ENCODE measurements around the gene EEFSEC. TPM values are rescaled to one million over a fixed set of nuclear protein-coding genes. Genes with fewer than 3 reads are reported as not detected.

The EEFSEC gene
- 10 to 100 TPM in 3 of 4 donors, 1 to 10 TPM in 1; 9.1 to 17.4 (median 15.8) TPM for total RNA-seq

GRCh38 chr3:128153156-128154041, at the start of gene EEFSEC:
TSS of gene EEFSEC (plus strand) at chr3:128153481. CDS start at chr3:128153508, 27 bp downstream.
- intact Hi-C loops (cut with DNase I) = loop anchor here (5.0 to 10.0 kb wide), 2 partner anchors 76 to 461 kb away; no protein-coding TSS in a partner anchor

GRCh38 chr3:128107834-128108233, 45.4 kb upstream of the EEFSEC start:
- peaks cover 0 to 14% (median 11%) of the 10 kb centered on the region in 4 donors for H3K4me1 ChIP-seq
- no peak for DNase-seq (ENCODE audit: extremely low spot score)
- no peak for TF ChIP-seq POLR2A (IDR thresholded peaks at IDR 0.05; ENCODE audit: low read depth)
- no peak for TF ChIP-seq POLR2AphosphoS5 (IDR thresholded peaks at IDR 0.05)
- no peak for TF ChIP-seq EP300 (IDR thresholded peaks at IDR 0.05)
- TF ChIP-seq CTCF (IDR thresholded peaks at IDR 0.05) = no peak
- H3K9me3 ChIP-seq = no peaks in the 10 kb centered on the region
- H3K4me3 ChIP-seq = no peak overlapping the region
- intact Hi-C loops (cut with DNase I) = no loop called here
- peaks cover 18 to 53% (median 29%) of the 10 kb centered on the region in 4 donors for H3K36me3 ChIP-seq
- WGBS = 73% methylated on average over 8 of the region's 8 CpGs
- no peaks in the 10 kb centered on the region for H3K27me3 ChIP-seq
- no peak overlapping the region for H3K27ac ChIP-seq (replicated peaks in 1 of 4)

More at GRCh38 chr3:128153156-128154041, at the start of gene EEFSEC:
- TF ChIP-seq EP300 (IDR thresholded peaks at IDR 0.05) = no peak
- peak; percentile 83 to 86 for TF ChIP-seq POLR2AphosphoS5 (IDR thresholded peaks at IDR 0.05)
- TF ChIP-seq POLR2A (IDR thresholded peaks at IDR 0.05; ENCODE audit: low read depth) = peak; percentile 34
- no peak for TF ChIP-seq CTCF (IDR thresholded peaks at IDR 0.05)
- H3K4me1 ChIP-seq = peaks cover 8 to 12% (median 11%) of the 10 kb centered on the region in 4 donors
- peak; percentile 94 for DNase-seq (ENCODE audit: extremely low spot score)
- H3K4me3 ChIP-seq = peak within 1 kb of the TSS; percentile 81 to 100 (median 94)
- WGBS = 0% methylated on average over 11 of the region's 96 CpGs
- H3K27ac ChIP-seq (replicated peaks in 1 of 4) = peak within 1 kb of the TSS; percentile 87 to 93 (median 90)
- H3K9me3 ChIP-seq = no peaks in the 10 kb centered on the region
- peaks cover 0 to 16% (median 5%) of the 10 kb centered on the region in 4 donors for H3K36me3 ChIP-seq
- H3K27me3 ChIP-seq = no peaks in the 10 kb centered on the region

GRCh38 chr3:128111147-128111546, 42.1 kb upstream of the EEFSEC start:
- DNase-seq (ENCODE audit: extremely low spot score) = no peak
- Histone ChIP-seq H3K9me3 (no peaks in the 10 kb centered on the region), H3K27ac (replicated peaks in 1 of 4) (no peak overlapping the region), H3K4me1 (peaks cover 0 to 15% (median 13%) of the 10 kb centered on the region in 4 donors), H3K4me3 (no peak overlapping the region), H3K27me3 (no peaks in the 10 kb centered on the region), H3K36me3 (peaks cover 3 to 47% (median 18%) of the 10 kb centered on the region in 4 donors)
- 94% methylated on average over 5 of the region's 5 CpGs for WGBS
- intact Hi-C loops (cut with DNase I) = no loop called here
- TF ChIP-seq EP300 (IDR thresholded peaks at IDR 0.05) = no peak
- no peak for TF ChIP-seq POLR2A (IDR thresholded peaks at IDR 0.05; ENCODE audit: low read depth)
- TF ChIP-seq CTCF (IDR thresholded peaks at IDR 0.05) = no peak
- TF ChIP-seq POLR2AphosphoS5 (IDR thresholded peaks at IDR 0.05) = no peak

GRCh38 chr3:128112357-128112968, 40.8 kb upstream of the EEFSEC start:
- peak overlapping the region; percentile 4 to 50 (median 26) for H3K27ac ChIP-seq (replicated peaks in 1 of 4)
- H3K27me3 ChIP-seq = no peaks in the 10 kb centered on the region
- no peaks in the 10 kb centered on the region for H3K9me3 ChIP-seq
- H3K4me3 ChIP-seq = no peak overlapping the region
- peak in 1 of 2 donors; percentile 34 for TF ChIP-seq POLR2AphosphoS5 (IDR thresholded peaks at IDR 0.05)
- TF ChIP-seq CTCF (IDR thresholded peaks at IDR 0.05) = no peak
- H3K4me1 ChIP-seq = peaks cover 0 to 15% (median 13%) of the 10 kb centered on the region in 4 donors
- WGBS = 47% methylated on average over 6 of the region's 7 CpGs
- no peak for DNase-seq (ENCODE audit: extremely low spot score)
- intact Hi-C loops (cut with DNase I) = no loop called here
- H3K36me3 ChIP-seq = peaks cover 7 to 53% (median 22%) of the 10 kb centered on the region in 4 donors
